Measurements from ENCODE around the gene ADORA1. TPM values are rescaled to one million over a fixed set of nuclear protein-coding genes. Genes with fewer than 3 reads are reported as not detected.

ADORA1 gene
- total RNA-seq, 1 donor from 2014 or later = 0.21 TPM

DNA sequence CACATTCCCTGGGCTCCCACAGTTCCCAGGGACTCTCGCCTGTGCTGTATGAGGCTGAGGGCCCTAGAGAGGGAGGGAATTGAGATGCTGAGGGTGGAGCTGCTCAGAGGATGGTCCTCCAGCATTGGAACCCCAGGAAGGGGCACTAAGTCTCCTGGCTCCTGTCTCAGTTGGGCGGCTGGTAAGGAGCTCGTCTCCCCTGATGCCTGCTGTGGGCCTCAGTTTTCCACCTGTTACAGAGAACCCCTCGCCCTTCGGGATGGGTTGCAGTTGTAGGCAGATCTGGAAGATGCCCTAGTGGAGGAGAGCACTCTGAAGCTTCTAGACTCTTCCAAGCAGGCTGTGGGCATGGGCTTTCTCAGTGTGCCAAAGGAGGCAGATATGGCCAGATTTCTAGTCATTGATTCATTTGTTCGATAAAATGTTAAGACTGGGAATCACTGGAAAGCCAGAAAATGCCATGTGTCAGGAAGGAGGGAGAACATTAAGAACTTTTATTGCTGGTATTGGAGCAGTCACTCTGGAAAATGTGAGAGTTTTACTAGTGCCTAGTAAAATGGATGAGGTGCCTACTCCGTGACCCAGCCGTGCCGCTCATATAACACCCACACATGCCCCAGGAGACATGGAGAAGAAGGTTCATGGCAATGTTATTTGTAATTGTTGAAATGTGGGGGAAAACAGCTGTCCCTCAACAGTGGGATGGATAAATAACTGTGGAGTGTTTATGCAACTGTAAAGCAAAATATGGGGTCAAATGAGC is 48.9 kb downstream of the ADORA1 start:
- no peak for DNase-seq (ENCODE audit: extremely low spot score, unreplicated experiment)
- Mint-ChIP-seq H3K4me3 (ENCODE audit: unreplicated experiment) (no peak overlapping the region), H3K27ac (ENCODE audit: unreplicated experiment) (no peak overlapping the region), H3K9me3 (ENCODE audit: unreplicated experiment) (no peaks in the 10 kb centered on the region), H3K27me3 (ENCODE audit: unreplicated experiment) (peaks cover 2% of the 10 kb centered on the region), H3K4me1 (ENCODE audit: unreplicated experiment) (peaks cover 13% of the 10 kb centered on the region), H3K36me3 (ENCODE audit: unreplicated experiment) (no peaks in the 10 kb centered on the region)
- TF ChIP-seq, protein P1, sequence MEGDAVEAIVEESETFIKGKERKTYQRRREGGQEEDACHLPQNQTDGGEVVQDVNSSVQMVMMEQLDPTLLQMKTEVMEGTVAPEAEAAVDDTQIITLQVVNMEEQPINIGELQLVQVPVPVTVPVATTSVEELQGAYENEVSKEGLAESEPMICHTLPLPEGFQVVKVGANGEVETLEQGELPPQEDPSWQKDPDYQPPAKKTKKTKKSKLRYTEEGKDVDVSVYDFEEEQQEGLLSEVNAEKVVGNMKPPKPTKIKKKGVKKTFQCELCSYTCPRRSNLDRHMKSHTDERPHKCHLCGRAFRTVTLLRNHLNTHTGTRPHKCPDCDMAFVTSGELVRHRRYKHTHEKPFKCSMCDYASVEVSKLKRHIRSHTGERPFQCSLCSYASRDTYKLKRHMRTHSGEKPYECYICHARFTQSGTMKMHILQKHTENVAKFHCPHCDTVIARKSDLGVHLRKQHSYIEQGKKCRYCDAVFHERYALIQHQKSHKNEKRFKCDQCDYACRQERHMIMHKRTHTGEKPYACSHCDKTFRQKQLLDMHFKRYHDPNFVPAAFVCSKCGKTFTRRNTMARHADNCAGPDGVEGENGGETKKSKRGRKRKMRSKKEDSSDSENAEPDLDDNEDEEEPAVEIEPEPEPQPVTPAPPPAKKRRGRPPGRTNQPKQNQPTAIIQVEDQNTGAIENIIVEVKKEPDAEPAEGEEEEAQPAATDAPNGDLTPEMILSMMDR (IDR thresholded peaks at IDR 0.05) = no peak

DNA sequence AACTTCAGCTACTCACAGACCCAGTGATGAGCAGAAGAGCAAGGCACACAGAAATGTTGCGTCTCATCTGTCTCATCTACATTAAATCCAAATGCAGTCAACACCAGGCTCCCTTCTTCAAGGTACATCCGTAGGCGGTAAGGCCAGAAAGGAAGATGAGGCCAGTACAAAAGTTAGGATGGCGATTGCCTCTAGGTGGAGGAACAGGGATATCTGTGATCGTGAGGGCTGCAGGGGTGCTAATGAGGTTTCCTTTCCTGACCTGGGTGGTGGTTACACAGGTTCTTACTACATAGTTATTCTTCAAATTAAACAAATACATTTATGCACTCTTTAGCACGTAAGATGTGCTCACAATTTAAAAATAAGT is 49.5 kb downstream of the ADORA1 start:
- Mint-ChIP-seq H3K27me3 (ENCODE audit: unreplicated experiment) (peaks cover 2% of the 10 kb centered on the region), H3K4me3 (ENCODE audit: unreplicated experiment) (no peak overlapping the region), H3K4me1 (ENCODE audit: unreplicated experiment) (peaks cover 13% of the 10 kb centered on the region), H3K36me3 (ENCODE audit: unreplicated experiment) (no peaks in the 10 kb centered on the region), H3K27ac (ENCODE audit: unreplicated experiment) (no peak overlapping the region), H3K9me3 (ENCODE audit: unreplicated experiment) (no peaks in the 10 kb centered on the region)
- TF ChIP-seq, protein P1 (IDR thresholded peaks at IDR 0.05) = no peak
- DNase-seq (ENCODE audit: extremely low spot score, unreplicated experiment) = no peak

DNA sequence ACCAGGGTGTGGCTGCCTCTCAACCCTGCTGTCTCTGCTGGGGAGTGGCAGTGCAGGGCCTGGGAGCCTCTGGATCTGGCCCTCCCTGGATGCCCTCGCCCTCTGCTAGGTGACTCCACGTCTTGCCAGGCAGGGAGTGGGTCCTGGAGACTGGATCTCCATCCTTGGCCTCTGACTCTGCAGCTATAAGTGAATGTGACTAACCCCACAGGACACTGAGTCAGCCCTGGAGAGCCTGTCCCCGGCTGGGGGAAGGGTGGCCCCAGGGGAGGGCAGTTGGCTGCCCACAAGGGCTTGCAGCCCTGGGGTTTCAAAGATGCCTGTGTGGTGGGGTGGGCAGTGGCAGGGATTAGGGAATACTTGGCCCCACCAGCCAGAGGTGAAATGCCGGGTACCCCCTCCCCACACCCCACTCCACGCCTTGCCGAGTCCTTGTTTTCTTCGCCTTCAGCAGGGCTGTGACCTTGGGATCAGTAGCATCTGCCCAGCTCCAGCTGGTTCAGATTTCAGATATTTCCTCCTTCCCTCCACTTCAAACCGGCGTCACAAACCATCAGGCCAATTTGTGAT is 50.0 kb downstream of the ADORA1 start:
- H3K4me1 Mint-ChIP-seq (ENCODE audit: unreplicated experiment) = peaks cover 13% of the 10 kb centered on the region

DNA sequence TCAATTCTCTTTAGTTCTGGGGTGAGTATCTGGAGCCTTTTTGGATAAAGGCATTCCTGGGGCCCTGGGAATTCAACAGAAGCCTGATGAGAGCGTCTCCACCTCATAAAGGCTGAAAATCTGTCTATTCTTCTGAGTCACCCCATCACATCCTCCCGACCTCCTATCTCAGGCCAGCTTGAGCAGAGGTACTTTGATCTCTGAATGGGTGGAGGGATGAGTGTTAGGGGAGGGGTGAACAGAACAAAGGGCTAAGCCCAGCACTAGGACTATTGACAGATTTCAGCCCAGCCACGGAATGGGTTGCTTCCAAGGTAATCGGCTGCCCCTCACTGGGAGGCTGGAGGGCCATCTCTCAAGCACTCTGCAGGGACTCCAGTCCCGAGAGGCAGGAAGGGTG is 50.6 kb downstream of the ADORA1 start:
- Mint-ChIP-seq H3K36me3 (ENCODE audit: unreplicated experiment) (no peaks in the 10 kb centered on the region), H3K27me3 (ENCODE audit: unreplicated experiment) (peaks cover 2% of the 10 kb centered on the region), H3K4me3 (ENCODE audit: unreplicated experiment) (no peak overlapping the region), H3K4me1 (ENCODE audit: unreplicated experiment) (peaks cover 13% of the 10 kb centered on the region), H3K9me3 (ENCODE audit: unreplicated experiment) (no peaks in the 10 kb centered on the region), H3K27ac (ENCODE audit: unreplicated experiment) (no peak overlapping the region)
- TF ChIP-seq, protein P1 (IDR thresholded peaks at IDR 0.05) = no peak
- no peak for DNase-seq (ENCODE audit: extremely low spot score, unreplicated experiment)

More for the DNA sequence above, 50.0 kb downstream of the ADORA1 start:
- no peaks in the 10 kb centered on the region for H3K9me3 Mint-ChIP-seq (ENCODE audit: unreplicated experiment)
- TF ChIP-seq, protein P1 (IDR thresholded peaks at IDR 0.05) = no peak
- H3K27me3 Mint-ChIP-seq (ENCODE audit: unreplicated experiment) = peaks cover 2% of the 10 kb centered on the region
- H3K27ac Mint-ChIP-seq (ENCODE audit: unreplicated experiment) = no peak overlapping the region
- H3K36me3 Mint-ChIP-seq (ENCODE audit: unreplicated experiment) = no peaks in the 10 kb centered on the region
- no peak for DNase-seq (ENCODE audit: extremely low spot score, unreplicated experiment)
- H3K4me3 Mint-ChIP-seq (ENCODE audit: unreplicated experiment) = no peak overlapping the region

DNA sequence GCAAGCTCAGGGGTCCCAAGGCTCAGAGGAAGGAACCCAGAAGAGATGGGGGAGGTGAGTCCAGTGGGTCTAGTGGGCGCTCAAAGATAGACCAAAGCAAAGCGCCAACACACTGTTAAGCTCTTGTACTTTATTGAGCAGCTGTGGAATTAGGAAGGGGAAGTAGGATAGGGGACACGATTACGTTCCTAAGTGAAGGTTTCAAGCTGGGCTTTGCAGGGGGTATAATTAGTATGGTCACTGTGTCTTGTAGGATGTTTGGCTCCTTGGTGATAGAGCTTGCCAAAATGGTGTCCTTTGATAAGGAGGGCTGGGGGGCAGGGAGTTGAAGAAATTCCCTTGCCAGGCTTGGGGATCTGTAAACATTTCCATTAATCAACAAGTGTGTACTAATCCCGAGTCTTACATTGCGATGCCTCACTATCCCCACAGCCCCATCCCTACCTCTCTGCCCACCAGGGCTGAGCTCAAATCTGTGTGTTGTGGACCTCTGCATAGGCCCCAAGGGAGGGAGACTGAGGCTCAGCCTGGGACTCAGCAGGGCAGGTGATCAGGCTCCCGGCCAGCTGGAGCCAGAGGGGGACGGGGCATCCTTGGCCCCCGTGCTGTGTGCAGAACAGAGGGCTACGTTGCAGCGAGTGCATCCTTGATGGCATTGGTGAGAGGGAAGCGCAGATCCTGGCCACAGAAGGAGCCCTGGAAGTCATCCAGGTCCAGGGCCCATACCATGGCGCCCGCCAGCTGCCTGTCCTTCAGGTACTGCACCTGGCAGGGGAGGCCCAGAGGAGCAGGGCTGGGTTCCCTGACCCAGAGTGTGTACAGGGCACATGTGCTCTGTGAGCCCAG is 51.5 kb downstream of the ADORA1 start:
- Mint-ChIP-seq H3K36me3 (ENCODE audit: unreplicated experiment) (no peaks in the 10 kb centered on the region), H3K27me3 (ENCODE audit: unreplicated experiment) (peaks cover 2% of the 10 kb centered on the region), H3K9me3 (ENCODE audit: unreplicated experiment) (no peaks in the 10 kb centered on the region), H3K27ac (ENCODE audit: unreplicated experiment) (no peak overlapping the region), H3K4me3 (ENCODE audit: unreplicated experiment) (no peak overlapping the region), H3K4me1 (ENCODE audit: unreplicated experiment) (peaks cover 13% of the 10 kb centered on the region)
- no peak for DNase-seq (ENCODE audit: extremely low spot score, unreplicated experiment)
- TF ChIP-seq, protein P1 (IDR thresholded peaks at IDR 0.05) = no peak
